GM12878 (cell line): Measurements from ENCODE around the gene UNKL. TPM values are rescaled to one million over a fixed set of nuclear protein-coding genes. Genes with fewer than 3 reads are reported as not detected.

Source experiments
- BHLHE40 ChIP-seq, 2 experiments: fragments of 450-650 bp in 1 of 2; IDR thresholded peaks; 2 replicates each; pipeline ENCODE4 v1.6.1; 2011 to 2017; ENCODE audit warnings: low read depth in 2 of 2, borderline replicate concordance in 1 of 2, improper control_type of control experiment in 1 of 2, low read length in 1 of 2, mild to moderate bottlenecking in 1 of 2
- CHD1 ChIP-seq: IDR thresholded peaks from 2 replicates; pipeline ENCODE4 v1.6.1; 2012; ENCODE audit warnings: low read depth, low read length, improper control_type of control experiment
- EP300 ChIP-seq, 2 experiments: fragments of 150-350 bp in 1 of 2; IDR thresholded peaks; 2 replicates each; pipeline ENCODE4 v1.6.1; 2011 to 2012; ENCODE audit warnings: low read depth in 2 of 2, low read length in 2 of 2, borderline replicate concordance in 1 of 2, improper control_type of control experiment in 1 of 2, inconsistent platforms in 1 of 2; ENCODE audit not compliant: control insufficient read depth in 1 of 2
- GABPA ChIP-seq: IDR thresholded peaks from 2 replicates; pipeline ENCODE4 v1.6.1; 2014; ENCODE audit warnings: antibody characterized with exemption, low read depth, mild to moderate bottlenecking, inconsistent platforms
- NR2F1 ChIP-seq: fragments of 450-650 bp; conservative IDR thresholded peaks from 2 replicates; pipeline ENCODE4 v1.6.1; 2017; ENCODE audit warnings: mild to moderate bottlenecking
- POLR2AphosphoS2 ChIP-seq: IDR thresholded peaks from 2 replicates; pipeline ENCODE4 v1.6.1; 2011; ENCODE audit warnings: low read depth, mild to moderate bottlenecking, low read length, improper control_type of control experiment, moderate library complexity
- RFX5 ChIP-seq: IDR thresholded peaks from 2 replicates; pipeline ENCODE4 v1.6.1; 2011; ENCODE audit warnings: low read depth, low read length, improper control_type of control experiment
- SIX5 ChIP-seq: IDR thresholded peaks from 2 replicates; pipeline ENCODE4 v1.6.1; 2011; ENCODE audit warnings: mild to moderate bottlenecking, low read depth, low read length, moderate library complexity; ENCODE audit not compliant: severe bottlenecking
- SMAD1 ChIP-seq: fragments of 450-650 bp; IDR thresholded peaks from 2 replicates; pipeline ENCODE4 v1.6.1; 2018; ENCODE audit warnings: mild to moderate bottlenecking, low read depth; ENCODE audit not compliant: partially characterized antibody
- SPI1 ChIP-seq: IDR thresholded peaks from 2 replicates; pipeline ENCODE4 v1.6.1; 2011; ENCODE audit warnings: low read depth, mild to moderate bottlenecking, low read length, moderate library complexity, borderline replicate concordance; ENCODE audit not compliant: insufficient read depth
- TAF1 ChIP-seq: IDR thresholded peaks from 2 replicates; pipeline ENCODE4 v1.6.1; 2011; ENCODE audit warnings: mild to moderate bottlenecking, low read depth, low read length, borderline replicate concordance
- TCF12 ChIP-seq: IDR thresholded peaks from 2 replicates; pipeline ENCODE4 v1.6.1; 2011; ENCODE audit warnings: low read depth, mild to moderate bottlenecking, low read length
- ZNF274 ChIP-seq: IDR thresholded peaks from one replicate; pipeline ENCODE4 v1.8.0; 2011; ENCODE audit not compliant: insufficient read length, insufficient read depth
- ZSCAN29 ChIP-seq: fragments of 450-650 bp; IDR thresholded peaks from 2 replicates; pipeline ENCODE4 v1.6.1; 2017; ENCODE audit warnings: mild to moderate bottlenecking, moderate library complexity
- polyA plus RNA-seq, 11 experiments: library from polyadenylated mRNA; depleted of rRNA in 4 of 11; unstranded in 6 of 11; stranded (reverse) in 5 of 11; fragments of >200 nt; fragmentation: Nextera tagmentation in 4 of 11; fragmentation: Illumina TruSeq in 1 of 11; extraction: Ambion mirVana in 4 of 11; extraction: Trizol in 1 of 11; gene quantifications; 1 replicate in 1 of 11; 2 replicates in 10 of 11; pipeline versions ENCODE4 v1.2.1 to v1.2.3, GENCODE V29; 2011 to 2016; ENCODE audit warnings: inconsistent platforms in 2 of 11, missing spikeins in 2 of 11, low read depth in 1 of 11
- total RNA-seq, 4 experiments: library from RNA; depleted of rRNA in 3 of 4; stranded (reverse); fragments of >200 nt in 3 of 4; fragmentation: Illumina TruSeq in 1 of 4; extraction: Trizol in 1 of 4; gene quantifications; 2 replicates each; pipeline versions ENCODE4 v1.2.1 to v1.2.3, GENCODE V29; 2013 to 2021
- TF ChIP-seq, protein P1 (sequence below): fragments of 450-650 bp; IDR thresholded peaks from 2 replicates; pipeline ENCODE4 v1.6.1; 2016; ENCODE audit warnings: mild to moderate bottlenecking, moderate library complexity, borderline replicate concordance
- TF ChIP-seq, protein P2 (sequence below): fragments of 150-350 bp; IDR thresholded peaks from 2 replicates; pipeline ENCODE4 v1.6.1; 2016; ENCODE audit warnings: low read depth, low read length
- TF ChIP-seq, protein P3 (sequence below): fragments of 450-650 bp; formaldehyde crosslinking; IDR thresholded peaks from 2 replicates; pipeline ENCODE4 v1.4.0; 2020; ENCODE audit warnings: mild to moderate bottlenecking, moderate library complexity

The UNKL gene
- total and polyA plus RNA-seq, 10 of the 15 experiments (the other 5 are each of a cell fraction or from before 2014, with no cell fraction given), result 0.40 to 21.6 (median 9.1) TPM

DNA sequence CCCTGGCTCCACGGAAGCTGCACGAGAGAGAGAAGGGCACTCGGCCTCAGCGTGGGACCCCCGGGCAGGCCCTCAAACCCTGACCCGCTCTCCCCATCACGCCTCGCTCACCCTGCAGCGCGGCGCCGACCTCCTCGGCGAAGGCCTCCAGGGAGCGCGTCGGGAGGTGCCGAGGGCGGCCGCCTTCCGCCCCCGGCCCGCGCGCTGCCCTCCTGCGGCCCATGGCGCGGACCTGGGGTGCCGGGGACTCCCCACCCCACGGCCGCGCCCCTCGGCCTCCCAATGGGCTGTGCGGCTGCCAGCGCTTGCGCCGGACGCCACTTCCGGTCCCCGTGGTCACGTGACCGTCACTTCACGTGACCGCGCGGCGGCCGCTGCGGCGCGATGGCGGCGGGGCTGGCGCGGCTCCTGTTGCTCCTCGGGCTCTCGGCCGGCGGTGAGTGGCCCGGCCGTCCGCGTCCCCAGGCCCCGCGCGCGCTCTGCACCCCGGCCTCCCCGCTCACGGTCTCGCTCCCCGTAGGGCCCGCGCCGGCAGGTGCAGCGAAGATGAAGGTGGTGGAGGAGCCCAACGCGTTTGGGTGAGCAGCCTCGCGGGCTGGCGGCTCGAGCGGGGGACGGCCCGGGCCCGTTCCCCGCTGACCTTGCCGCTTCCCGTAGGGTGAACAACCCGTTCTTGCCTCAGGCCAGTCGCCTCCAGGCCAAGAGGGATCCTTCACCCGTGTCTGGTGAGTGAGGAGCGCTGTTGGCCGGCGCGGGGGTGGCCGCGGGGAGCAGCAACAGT, 62.7 kb downstream of the UNKL start, which contains the start of the genes GNPTG and TSR3 (continued):
- TF ChIP-seq, protein P1, sequence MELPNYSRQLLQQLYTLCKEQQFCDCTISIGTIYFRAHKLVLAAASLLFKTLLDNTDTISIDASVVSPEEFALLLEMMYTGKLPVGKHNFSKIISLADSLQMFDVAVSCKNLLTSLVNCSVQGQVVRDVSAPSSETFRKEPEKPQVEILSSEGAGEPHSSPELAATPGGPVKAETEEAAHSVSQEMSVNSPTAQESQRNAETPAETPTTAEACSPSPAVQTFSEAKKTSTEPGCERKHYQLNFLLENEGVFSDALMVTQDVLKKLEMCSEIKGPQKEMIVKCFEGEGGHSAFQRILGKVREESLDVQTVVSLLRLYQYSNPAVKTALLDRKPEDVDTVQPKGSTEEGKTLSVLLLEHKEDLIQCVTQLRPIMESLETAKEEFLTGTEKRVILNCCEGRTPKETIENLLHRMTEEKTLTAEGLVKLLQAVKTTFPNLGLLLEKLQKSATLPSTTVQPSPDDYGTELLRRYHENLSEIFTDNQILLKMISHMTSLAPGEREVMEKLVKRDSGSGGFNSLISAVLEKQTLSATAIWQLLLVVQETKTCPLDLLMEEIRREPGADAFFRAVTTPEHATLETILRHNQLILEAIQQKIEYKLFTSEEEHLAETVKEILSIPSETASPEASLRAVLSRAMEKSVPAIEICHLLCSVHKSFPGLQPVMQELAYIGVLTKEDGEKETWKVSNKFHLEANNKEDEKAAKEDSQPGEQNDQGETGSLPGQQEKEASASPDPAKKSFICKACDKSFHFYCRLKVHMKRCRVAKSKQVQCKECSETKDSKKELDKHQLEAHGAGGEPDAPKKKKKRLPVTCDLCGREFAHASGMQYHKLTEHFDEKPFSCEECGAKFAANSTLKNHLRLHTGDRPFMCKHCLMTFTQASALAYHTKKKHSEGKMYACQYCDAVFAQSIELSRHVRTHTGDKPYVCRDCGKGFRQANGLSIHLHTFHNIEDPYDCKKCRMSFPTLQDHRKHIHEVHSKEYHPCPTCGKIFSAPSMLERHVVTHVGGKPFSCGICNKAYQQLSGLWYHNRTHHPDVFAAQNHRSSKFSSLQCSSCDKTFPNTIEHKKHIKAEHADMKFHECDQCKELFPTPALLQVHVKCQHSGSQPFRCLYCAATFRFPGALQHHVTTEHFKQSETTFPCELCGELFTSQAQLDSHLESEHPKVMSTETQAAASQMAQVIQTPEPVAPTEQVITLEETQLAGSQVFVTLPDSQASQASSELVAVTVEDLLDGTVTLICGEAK, result no peak
- peak in 1 of 2 experiments; percentile 59; a peak in 1 of 4 replicates for TF ChIP-seq EP300 (IDR thresholded peaks at IDR 0.05; ENCODE audit: borderline replicate concordance in 1 of 2, control insufficient read depth in 1 of 2, low read depth in 2 of 2, low read length in 2 of 2)
- peak; percentile 76; the same call in 1 of the 2 replicates for TF ChIP-seq POLR2AphosphoS2
- no peak for TF ChIP-seq SPI1
- TF ChIP-seq SIX5, result peak; percentile 60
- peak; percentile 91 for TF ChIP-seq TAF1
- TF ChIP-seq, protein P2, sequence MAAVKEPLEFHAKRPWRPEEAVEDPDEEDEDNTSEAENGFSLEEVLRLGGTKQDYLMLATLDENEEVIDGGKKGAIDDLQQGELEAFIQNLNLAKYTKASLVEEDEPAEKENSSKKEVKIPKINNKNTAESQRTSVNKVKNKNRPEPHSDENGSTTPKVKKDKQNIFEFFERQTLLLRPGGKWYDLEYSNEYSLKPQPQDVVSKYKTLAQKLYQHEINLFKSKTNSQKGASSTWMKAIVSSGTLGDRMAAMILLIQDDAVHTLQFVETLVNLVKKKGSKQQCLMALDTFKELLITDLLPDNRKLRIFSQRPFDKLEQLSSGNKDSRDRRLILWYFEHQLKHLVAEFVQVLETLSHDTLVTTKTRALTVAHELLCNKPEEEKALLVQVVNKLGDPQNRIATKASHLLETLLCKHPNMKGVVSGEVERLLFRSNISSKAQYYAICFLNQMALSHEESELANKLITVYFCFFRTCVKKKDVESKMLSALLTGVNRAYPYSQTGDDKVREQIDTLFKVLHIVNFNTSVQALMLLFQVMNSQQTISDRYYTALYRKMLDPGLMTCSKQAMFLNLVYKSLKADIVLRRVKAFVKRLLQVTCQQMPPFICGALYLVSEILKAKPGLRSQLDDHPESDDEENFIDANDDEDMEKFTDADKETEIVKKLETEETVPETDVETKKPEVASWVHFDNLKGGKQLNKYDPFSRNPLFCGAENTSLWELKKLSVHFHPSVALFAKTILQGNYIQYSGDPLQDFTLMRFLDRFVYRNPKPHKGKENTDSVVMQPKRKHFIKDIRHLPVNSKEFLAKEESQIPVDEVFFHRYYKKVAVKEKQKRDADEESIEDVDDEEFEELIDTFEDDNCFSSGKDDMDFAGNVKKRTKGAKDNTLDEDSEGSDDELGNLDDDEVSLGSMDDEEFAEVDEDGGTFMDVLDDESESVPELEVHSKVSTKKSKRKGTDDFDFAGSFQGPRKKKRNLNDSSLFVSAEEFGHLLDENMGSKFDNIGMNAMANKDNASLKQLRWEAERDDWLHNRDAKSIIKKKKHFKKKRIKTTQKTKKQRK, result peak; percentile 47
- peak; percentile 81 for TF ChIP-seq NR2F1
- no peak; the same call in 1 of the 2 replicates for TF ChIP-seq GABPA
- 0 out of 2 replicates have a peak, but pooled peaks have one; percentile 7 for TF ChIP-seq RFX5
- TF ChIP-seq, protein P3, sequence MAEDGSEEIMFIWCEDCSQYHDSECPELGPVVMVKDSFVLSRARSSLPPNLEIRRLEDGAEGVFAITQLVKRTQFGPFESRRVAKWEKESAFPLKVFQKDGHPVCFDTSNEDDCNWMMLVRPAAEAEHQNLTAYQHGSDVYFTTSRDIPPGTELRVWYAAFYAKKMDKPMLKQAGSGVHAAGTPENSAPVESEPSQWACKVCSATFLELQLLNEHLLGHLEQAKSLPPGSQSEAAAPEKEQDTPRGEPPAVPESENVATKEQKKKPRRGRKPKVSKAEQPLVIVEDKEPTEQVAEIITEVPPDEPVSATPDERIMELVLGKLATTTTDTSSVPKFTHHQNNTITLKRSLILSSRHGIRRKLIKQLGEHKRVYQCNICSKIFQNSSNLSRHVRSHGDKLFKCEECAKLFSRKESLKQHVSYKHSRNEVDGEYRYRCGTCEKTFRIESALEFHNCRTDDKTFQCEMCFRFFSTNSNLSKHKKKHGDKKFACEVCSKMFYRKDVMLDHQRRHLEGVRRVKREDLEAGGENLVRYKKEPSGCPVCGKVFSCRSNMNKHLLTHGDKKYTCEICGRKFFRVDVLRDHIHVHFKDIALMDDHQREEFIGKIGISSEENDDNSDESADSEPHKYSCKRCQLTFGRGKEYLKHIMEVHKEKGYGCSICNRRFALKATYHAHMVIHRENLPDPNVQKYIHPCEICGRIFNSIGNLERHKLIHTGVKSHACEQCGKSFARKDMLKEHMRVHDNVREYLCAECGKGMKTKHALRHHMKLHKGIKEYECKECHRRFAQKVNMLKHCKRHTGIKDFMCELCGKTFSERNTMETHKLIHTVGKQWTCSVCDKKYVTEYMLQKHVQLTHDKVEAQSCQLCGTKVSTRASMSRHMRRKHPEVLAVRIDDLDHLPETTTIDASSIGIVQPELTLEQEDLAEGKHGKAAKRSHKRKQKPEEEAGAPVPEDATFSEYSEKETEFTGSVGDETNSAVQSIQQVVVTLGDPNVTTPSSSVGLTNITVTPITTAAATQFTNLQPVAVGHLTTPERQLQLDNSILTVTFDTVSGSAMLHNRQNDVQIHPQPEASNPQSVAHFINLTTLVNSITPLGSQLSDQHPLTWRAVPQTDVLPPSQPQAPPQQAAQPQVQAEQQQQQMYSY (CRISPR knock-in tag), result peak; percentile 94
- TF ChIP-seq ZSCAN29, result 0 out of 2 replicates have a peak, but pooled peaks have one; percentile 66
- no peak for TF ChIP-seq ZNF274
- TF ChIP-seq SMAD1, result no peak
- peak; percentile 94 to 100 for TF ChIP-seq BHLHE40 (IDR thresholded peaks at IDR 0.05; ENCODE audit: borderline replicate concordance in 1 of 2, low read depth in 2 of 2, low read length in 1 of 2)
- peak; percentile 85 for TF ChIP-seq TCF12
- TF ChIP-seq CHD1, result peak; percentile 50; the same call in 1 of the 2 replicates
